ENCODE data around the gene SERPINB1. TPM values are rescaled to one million over a fixed set of nuclear protein-coding genes. Genes with fewer than 3 reads are reported as not detected.

SERPINB1 gene
- total and polyA plus RNA-seq, 5 experiments from 2014 or later = 65.3 to 130 (median 121) TPM

- ATAC-seq (no peak), DNase-seq (no peak)
- POLR2A ChIA-PET = interaction anchor here (1.8 kb wide), 1 partner anchor 57 kb away, joined by 6 read pairs; the partner anchor contains the start of gene SERPINB1
- H3K4me1 Mint-ChIP-seq = peaks cover 12 to 30% (median 24%) of the 10 kb centered on the region in 4 donors
- no peaks in the 10 kb centered on the region for H3K27me3 Mint-ChIP-seq
- H3K9me3 Mint-ChIP-seq = no peaks in the 10 kb centered on the region
- no peak overlapping the region for H3K4me3 Mint-ChIP-seq
- peak overlapping the region in 4 of 10 donors; percentile 0 to 54 (median 24) for H3K27ac Mint-ChIP-seq
- H3K36me3 Mint-ChIP-seq = peaks cover 9 to 78% (median 17%) of the 10 kb centered on the region in 3 donors
These were observed 57.6 kb downstream of the SERPINB1 start for GRCh38 chr6:2784061-2784460.

GRCh38 chr6:2783188-2783963 is 58.3 kb downstream of the SERPINB1 start:
- Mint-ChIP-seq H3K27me3 (no peaks in the 10 kb centered on the region), H3K4me3 (peak overlapping the region in 1 of 10 donors; percentile 54), H3K9me3 (no peaks in the 10 kb centered on the region), H3K36me3 (peaks cover 9 to 85% (median 17%) of the 10 kb centered on the region in 3 donors), H3K4me1 (peaks cover 12 to 34% (median 24%) of the 10 kb centered on the region in 4 donors), H3K27ac (peak overlapping the region in 7 of 10 donors; percentile 0 to 86 (median 44))
- DNase-seq = no peak
- ATAC-seq = peak; percentile 56 to 67
- POLR2A ChIA-PET = interaction anchor here (1.0 kb wide), 1 partner anchor 18 kb away, joined by 3 read pairs; the partner anchor contains the start of gene WRNIP1

DNA sequence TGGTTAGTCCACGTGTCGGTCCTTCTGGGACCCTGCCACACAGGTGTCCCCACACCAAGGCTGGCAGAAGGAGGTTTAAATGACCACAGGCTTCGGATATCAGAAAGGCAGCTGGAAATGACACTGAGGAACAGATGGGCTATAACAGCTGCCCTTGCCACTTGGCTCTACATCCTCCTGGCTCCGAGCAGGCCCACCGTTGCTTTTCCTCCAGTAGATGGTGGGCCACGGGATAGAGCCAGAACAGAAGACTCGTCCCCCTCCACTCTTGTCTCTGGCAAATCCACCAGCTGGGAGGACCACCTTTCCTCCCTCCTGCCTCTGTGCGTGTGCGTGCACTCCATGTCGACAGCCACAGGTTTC is 58.9 kb downstream of the SERPINB1 start:
- DNase-seq = no peak
- Mint-ChIP-seq H3K9me3 (no peaks in the 10 kb centered on the region), H3K27ac (peak overlapping the region in 3 of 10 donors; percentile 41 to 86 (median 43))

DNA sequence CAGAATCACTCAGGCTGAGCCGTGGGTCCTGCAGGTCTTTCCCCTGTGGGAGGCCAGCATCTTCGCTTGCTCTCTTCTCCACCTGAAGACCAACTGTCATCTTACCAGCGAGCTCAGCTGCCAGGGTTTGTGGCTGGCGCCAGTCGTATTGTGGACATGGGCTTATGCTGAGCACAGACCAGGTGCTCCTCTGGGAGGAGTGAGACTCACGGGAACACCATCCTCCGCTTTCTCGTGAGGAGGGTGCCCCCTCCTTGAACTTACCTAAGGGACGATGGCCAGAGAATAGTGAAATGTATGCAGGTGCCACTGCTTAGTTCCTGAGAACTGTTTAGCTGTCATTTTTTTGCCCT is 59.3 kb downstream of the SERPINB1 start:
- no peak for DNase-seq
- Mint-ChIP-seq H3K4me3 (no peak overlapping the region), H3K4me1 (peaks cover 18 to 42% (median 30%) of the 10 kb centered on the region in 4 donors), H3K27me3 (no peaks in the 10 kb centered on the region), H3K9me3 (no peaks in the 10 kb centered on the region), H3K36me3 (peaks cover 8 to 86% (median 10%) of the 10 kb centered on the region in 3 donors), H3K27ac (no peak overlapping the region)
- POLR2A ChIA-PET = interaction anchor here (1.0 kb wide), 1 partner anchor 17 kb away, joined by 3 read pairs; the partner anchor contains the start of gene WRNIP1
- ATAC-seq = no peak

More for the DNA sequence above, 58.9 kb downstream of the SERPINB1 start:
- no peaks in the 10 kb centered on the region for H3K27me3 Mint-ChIP-seq
- no peak overlapping the region for H3K4me3 Mint-ChIP-seq
- POLR2A ChIA-PET = interaction anchor here (1.0 kb wide), 1 partner anchor 17 kb away, joined by 3 read pairs; the partner anchor contains the start of gene WRNIP1
- H3K4me1 Mint-ChIP-seq = peaks cover 13 to 38% (median 26%) of the 10 kb centered on the region in 4 donors
- ATAC-seq = no peak
- peaks cover 9 to 86% (median 14%) of the 10 kb centered on the region in 3 donors for H3K36me3 Mint-ChIP-seq

Small RNA genes lying within 50 kb of the gene (microRNA-seq; reads per million reads assigned to microRNA genes)
- 2.1 reads per million for gene MIR4645 (ENCODE audit: borderline microRNAs expressed)

Other genes with a start within 250 kb of the SERPINB1 start
- 1 to 10 TPM in 1 of 2 experiments, under 1 TPM in 1; 0.94 to 1.3 TPM for gene MYLK4, start 90.9 kb downstream of the SERPINB1 start, total RNA-seq
- gene MYLK4, start 90.9 kb downstream of the SERPINB1 start, polyA plus RNA-seq = under 1 TPM; 0.02 to 0.37 (median 0.14) TPM
- 10 to 100 TPM; 42.0 to 42.8 TPM for gene WRNIP1, start 76.5 kb downstream of the SERPINB1 start, total RNA-seq
- gene WRNIP1, start 76.5 kb downstream of the SERPINB1 start, polyA plus RNA-seq = 10 to 100 TPM; 33.1 to 61.0 (median 36.3) TPM
- 10 to 100 TPM; 56.6 to 57.1 TPM for gene SERPINB9, start 61.4 kb upstream of the SERPINB1 start, total RNA-seq
- gene SERPINB9, start 61.4 kb upstream of the SERPINB1 start, polyA plus RNA-seq = 10 to 100 TPM; 29.9 to 37.2 (median 35.0) TPM
- gene SERPINB6, start 129.7 kb upstream of the SERPINB1 start, total RNA-seq = 100 to 1,000 TPM; 125 to 134 TPM
- gene SERPINB6, start 129.7 kb upstream of the SERPINB1 start, polyA plus RNA-seq = 100 to 1,000 TPM; 128 to 152 (median 141) TPM
- 10 to 100 TPM; 21.0 to 21.4 TPM for gene NQO2, start 158.0 kb upstream of the SERPINB1 start, total RNA-seq
- gene NQO2, start 158.0 kb upstream of the SERPINB1 start, polyA plus RNA-seq = 10 to 100 TPM; 37.9 to 48.1 (median 39.0) TPM
- 10 to 100 TPM; 31.0 to 35.3 TPM for gene RIPK1, start 226.6 kb upstream of the SERPINB1 start, total RNA-seq
- gene RIPK1, start 226.6 kb upstream of the SERPINB1 start, polyA plus RNA-seq = 10 to 100 TPM in 2 of 3 donors, 1 to 10 TPM in 1; 9.5 to 17.5 (median 11.2) TPM

Data from naive thymus-derived CD8-positive, alpha-beta T cell (primary cell).